MCF 10A (cell line): ENCODE results near the gene CRHR1. TPM values are rescaled to one million over a fixed set of nuclear protein-coding genes. Genes with fewer than 3 reads are reported as not detected.

Source experiments
- BruUV-seq: library from RNA; stranded (reverse); fragments of 400-500 nt; replicated peaks from 2 replicates; lab custom pipeline; 2021; lab: Mats Ljungman, UMichigan
- CTCF ChIA-PET: fragments of 300-600 bp; sonication (Branson Sonifier 250); formaldehyde crosslinking; extraction: SDS; loops from one replicate; lab custom pipeline; 2021; ENCODE audit warnings: antibody characterized with exemption, inconsistent platforms; lab: Yijun Ruan, JAX
- POLR2A ChIA-PET: fragments of 300-600, 350-650 bp; sonication (Branson Sonifier 250); formaldehyde crosslinking; extraction: SDS; loops from one replicate; lab custom pipeline; 2020; ENCODE audit warnings: antibody characterized with exemption, inconsistent platforms; lab: Yijun Ruan, JAX
- DNase-seq: peaks from one replicate; pipeline ENCODE4 v3.0.0-alpha.2; 2018; ENCODE audit not compliant: unreplicated experiment
- H3K27ac Mint-ChIP-seq: one replicate; pipeline ENCODE4 v1.8.0; 2022; ENCODE audit warnings: mild to moderate bottlenecking, low read depth, mixed read lengths; ENCODE audit not compliant: unreplicated experiment
- H3K27me3 Mint-ChIP-seq: one replicate; pipeline ENCODE4 v1.8.0; 2022; ENCODE audit warnings: mixed read lengths; ENCODE audit not compliant: insufficient read depth, unreplicated experiment
- H3K36me3 Mint-ChIP-seq: one replicate; pipeline ENCODE4 v1.8.0; 2022; ENCODE audit warnings: mild to moderate bottlenecking, moderate library complexity, mixed read lengths; ENCODE audit not compliant: insufficient read depth, unreplicated experiment
- H3K4me1 Mint-ChIP-seq: one replicate; pipeline ENCODE4 v1.8.0; 2022; ENCODE audit warnings: mixed read lengths; ENCODE audit not compliant: insufficient read depth, unreplicated experiment
- H3K4me3 Mint-ChIP-seq: one replicate; pipeline ENCODE4 v1.8.0; 2022; ENCODE audit warnings: mild to moderate bottlenecking, moderate library complexity, mixed read lengths; ENCODE audit not compliant: unreplicated experiment
- H3K9me3 Mint-ChIP-seq: one replicate; pipeline ENCODE4 v1.8.0; 2022; ENCODE audit warnings: mixed read lengths; ENCODE audit not compliant: unreplicated experiment
- CTCF ChIP-seq: fragments of 200-600 bp; IDR thresholded peaks from one replicate; pipeline ENCODE4 v1.8.0; 2022; ENCODE audit warnings: antibody characterized with exemption, mild to moderate bottlenecking; ENCODE audit not compliant: unreplicated experiment
- intact Hi-C: fragments of 100-400 bp; cut with micrococcal nuclease; formaldehyde crosslinking; loops from 2 replicates; pipeline ENCODE4 v1.14.1; 2022
- total RNA-seq: library from RNA; stranded (reverse); gene quantifications from 2 replicates; pipeline ENCODE4 v1.2.3, GENCODE V29; 2022

CRHR1 gene
- total RNA-seq, 1 experiment from 2014 or later, result not detected

GRCh38 chr17:45750779-45751440, 33.2 kb upstream of the CRHR1 start:
- Mint-ChIP-seq H3K9me3 (no peaks in the 10 kb centered on the region), H3K4me1 (no peaks in the 10 kb centered on the region), H3K27ac (no peak overlapping the region), H3K27me3 (peaks cover 63% of the 10 kb centered on the region), H3K4me3 (no peak overlapping the region), H3K36me3 (peaks cover 4% of the 10 kb centered on the region)
- TF ChIP-seq CTCF, result no peak
- ChIA-PET CTCF (no interaction called here), POLR2A (no interaction called here)
- no peak for DNase-seq
- BruUV-seq, result no TSS peak
- intact Hi-C loops, result no loop called here

GRCh38 chr17:45751466-45751865, 32.7 kb upstream of the CRHR1 start:
- Mint-ChIP-seq H3K4me3 (no peak overlapping the region), H3K27me3 (peaks cover 68% of the 10 kb centered on the region), H3K9me3 (no peaks in the 10 kb centered on the region), H3K27ac (no peak overlapping the region), H3K4me1 (no peaks in the 10 kb centered on the region), H3K36me3 (peaks cover 4% of the 10 kb centered on the region)
- CTCF ChIA-PET, result no interaction called here
- no TSS peak for BruUV-seq
- POLR2A ChIA-PET, result no interaction called here
- DNase-seq, result no peak
- intact Hi-C loops, result no loop called here
- TF ChIP-seq CTCF, result no peak

GRCh38 chr17:45752246-45752645, 31.9 kb upstream of the CRHR1 start:
- intact Hi-C loops, result no loop called here
- TF ChIP-seq CTCF, result no peak
- Mint-ChIP-seq H3K27me3 (peaks cover 76% of the 10 kb centered on the region), H3K9me3 (no peaks in the 10 kb centered on the region), H3K4me3 (no peak overlapping the region), H3K36me3 (peaks cover 4% of the 10 kb centered on the region), H3K4me1 (no peaks in the 10 kb centered on the region), H3K27ac (no peak overlapping the region)
- ChIA-PET CTCF (no interaction called here), POLR2A (no interaction called here)
- BruUV-seq, result no TSS peak
- DNase-seq, result no peak

- Mint-ChIP-seq H3K36me3 (peaks cover 4% of the 10 kb centered on the region), H3K4me3 (no peak overlapping the region), H3K9me3 (no peaks in the 10 kb centered on the region), H3K27me3 (peaks cover 88% of the 10 kb centered on the region), H3K27ac (no peak overlapping the region), H3K4me1 (no peaks in the 10 kb centered on the region)
- no TSS peak for BruUV-seq
- CTCF ChIA-PET, result interaction anchor here (0.6 kb wide), 1 partner anchor 78 kb away, joined by 4 read pairs; no protein-coding TSS in a partner anchor
- POLR2A ChIA-PET, result interaction anchor here (0.7 to 1.0 kb wide), 2 partner anchors 22 to 28 kb away, joined by 3 to 4 read pairs; no protein-coding TSS in a partner anchor
- no peak for TF ChIP-seq CTCF
- no peak for DNase-seq
- intact Hi-C loops, result no loop called here
Measured at GRCh38 chr17:45753645-45754225, 30.4 kb upstream of the CRHR1 start.
